Measurements from ENCODE around the gene SHCBP1L.
"Not testable (repeated sequence)": the region's sequence is repeated elsewhere in the genome, so short reads cannot be mapped to it uniquely, and the experiment has no call there.

The SHCBP1L gene

DNA sequence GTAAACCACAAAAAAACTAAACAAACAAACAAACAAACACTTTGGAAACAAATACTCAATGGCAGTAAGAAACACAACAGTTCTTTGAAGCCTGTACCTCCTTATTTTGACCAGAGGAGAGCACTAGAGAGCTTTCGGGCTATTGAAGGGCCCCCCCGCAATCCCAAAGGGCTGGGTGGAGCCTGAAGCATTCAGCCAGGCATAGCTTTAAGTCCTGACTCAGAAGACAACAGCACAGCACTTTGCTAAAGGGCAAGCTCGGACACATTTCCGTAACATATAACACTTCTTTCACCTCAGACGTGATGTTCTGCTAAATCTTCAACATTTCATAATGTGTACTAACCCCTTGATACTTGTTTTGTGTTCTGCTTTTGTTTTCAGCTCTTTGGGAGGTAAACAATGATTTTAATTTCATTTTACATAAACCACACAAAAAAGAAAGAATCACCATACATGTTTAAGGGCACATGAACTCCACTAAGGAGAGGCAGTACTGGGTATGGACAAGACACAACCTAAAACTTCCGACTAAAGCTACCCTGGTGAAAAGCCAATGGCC, 9.7 kb upstream of the SHCBP1L start:
- peak; percentile 88 to 91 (median 90) for DNase-seq

DNA sequence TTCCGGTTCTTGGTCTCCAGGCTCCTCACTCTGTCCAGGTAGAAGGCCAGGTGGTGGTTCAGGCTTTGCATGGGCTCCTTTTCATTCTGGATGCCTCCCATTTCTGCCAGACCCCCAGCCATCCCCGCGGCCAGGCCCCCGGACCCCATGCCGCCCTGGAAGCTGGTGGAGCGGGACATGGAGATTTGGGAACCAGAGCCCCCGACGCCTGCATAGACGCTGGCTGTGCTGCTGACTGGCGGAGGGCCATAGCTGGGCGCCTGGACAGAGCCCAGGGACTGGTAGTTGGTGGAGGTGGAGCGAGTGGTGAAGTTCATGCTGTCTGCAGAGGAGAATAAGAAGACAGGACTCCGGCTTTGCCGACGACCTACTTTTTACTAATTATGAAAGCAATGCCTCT, 7.1 kb upstream of the SHCBP1L start:
- DNase-seq: no peak

DNA sequence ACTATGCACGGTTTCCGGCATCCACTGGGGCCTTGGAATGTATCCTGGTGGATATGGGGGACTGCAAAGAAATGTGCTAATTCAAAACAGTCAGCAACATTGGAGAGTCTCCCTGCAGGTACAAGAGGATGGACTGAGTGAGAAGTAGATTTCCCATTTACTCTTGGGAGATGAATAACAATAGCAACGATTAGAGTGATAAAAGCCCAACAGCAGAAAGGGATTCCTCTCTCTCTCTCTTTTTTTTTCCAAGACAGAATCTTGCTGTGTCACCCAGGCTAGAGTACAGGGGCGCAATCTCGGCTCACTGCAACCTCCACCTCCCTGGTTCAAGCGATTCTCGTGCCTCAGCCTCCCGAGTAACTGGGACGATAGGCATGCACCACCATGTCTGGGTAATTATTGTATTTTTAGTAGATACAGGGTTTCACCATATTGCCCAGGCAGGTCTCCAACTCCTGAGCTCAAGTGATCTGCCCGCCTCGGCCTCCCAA, 5.0 kb upstream of the SHCBP1L start:
- DNase-seq: no peak

DNA sequence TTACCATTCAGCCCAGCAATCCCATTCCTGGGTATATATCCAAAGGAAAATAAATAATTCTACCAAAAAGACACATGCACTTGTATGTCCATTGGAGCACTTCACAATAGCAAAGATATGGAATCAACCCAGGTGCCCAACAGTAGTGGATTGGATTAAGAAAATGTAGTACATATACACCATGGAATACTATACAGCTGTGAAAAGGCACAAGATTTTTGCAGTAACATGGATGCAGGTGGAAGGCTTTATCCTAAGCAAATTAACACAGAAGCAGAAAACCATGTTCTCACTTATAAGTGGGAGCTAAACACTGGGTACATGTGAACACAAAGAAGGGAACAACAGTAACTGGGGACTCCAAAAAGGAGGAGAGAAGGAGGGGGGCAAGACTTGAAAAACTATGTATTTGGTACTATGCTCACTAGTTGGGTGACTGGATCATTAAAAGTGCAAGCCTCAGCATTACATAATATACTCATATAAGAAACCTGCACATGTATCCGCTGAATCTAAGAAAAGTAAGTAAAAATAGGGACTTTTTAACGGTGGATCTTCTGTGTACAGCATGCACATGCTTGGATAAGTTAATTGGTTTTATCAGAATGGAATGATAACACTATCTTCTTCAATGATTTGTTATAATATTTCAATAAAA, 3.9 kb upstream of the SHCBP1L start:
- no peak for DNase-seq

DNA sequence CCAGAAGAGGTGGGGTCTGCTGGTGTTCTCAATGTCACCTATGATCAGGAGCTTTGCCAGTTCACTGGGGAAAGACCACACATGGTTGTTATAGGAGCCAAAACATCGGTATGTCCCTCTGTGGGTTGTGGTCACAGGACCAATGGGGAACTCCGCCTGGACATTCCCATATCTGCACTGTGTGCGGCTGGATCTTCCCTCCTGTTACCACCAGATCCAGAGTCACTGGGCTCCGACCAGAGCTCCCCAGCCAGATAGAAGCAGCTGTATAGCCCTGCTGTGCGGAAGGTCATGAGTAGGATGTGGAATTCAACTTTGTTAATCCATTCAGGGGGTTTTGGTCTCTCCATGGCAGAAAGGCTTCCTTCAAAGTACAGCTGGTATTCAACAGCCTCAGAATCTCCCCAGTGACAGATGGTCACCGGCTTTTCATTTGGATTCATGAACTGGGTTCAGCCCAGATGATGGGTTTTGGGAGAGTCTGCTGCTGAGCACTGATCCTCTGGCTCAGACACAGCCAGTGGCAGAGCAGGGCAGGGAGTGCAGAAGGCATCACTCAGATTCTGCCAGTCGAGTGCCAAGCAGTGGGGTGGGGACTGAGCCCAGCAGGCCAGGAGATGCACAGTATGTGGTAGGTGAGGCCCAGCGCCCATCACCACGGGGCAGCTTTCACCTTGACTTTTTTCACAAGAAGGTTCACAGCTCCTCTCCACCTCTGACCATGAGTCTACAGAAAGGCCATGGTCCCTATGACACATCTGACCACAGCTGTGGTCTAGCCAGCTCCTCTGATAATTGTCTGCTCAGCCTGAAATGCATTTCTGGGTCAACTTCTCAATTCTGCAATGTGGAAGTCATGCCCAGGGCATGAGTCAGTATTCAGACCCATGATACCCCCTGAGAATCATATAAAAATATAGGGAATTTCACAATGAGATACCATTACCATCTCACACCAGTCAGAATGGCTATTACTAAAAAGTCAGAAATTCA, 2.9 kb upstream of the SHCBP1L start:
- peak; percentile 80 to 90 (median 87) for DNase-seq

DNA sequence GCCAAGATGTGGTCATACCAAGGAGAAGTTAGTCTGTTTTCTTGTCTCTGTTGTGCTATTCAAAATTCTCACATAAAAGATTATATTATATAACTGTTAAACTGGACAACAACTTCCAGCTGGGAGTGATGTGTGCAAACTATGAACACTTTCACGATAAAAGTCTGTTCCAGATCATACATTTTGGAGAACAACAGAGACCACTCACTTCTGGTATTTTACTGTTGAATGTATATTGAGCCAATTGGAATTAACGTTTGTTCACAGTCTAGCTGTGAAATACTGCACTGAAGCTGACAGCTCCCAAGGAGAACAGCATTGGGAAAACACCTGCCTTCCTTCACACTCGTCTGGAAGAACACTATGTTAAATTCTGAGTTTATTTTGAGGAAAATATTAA, 860 bp upstream of the SHCBP1L start:
- DNase-seq: no peak

DNA sequence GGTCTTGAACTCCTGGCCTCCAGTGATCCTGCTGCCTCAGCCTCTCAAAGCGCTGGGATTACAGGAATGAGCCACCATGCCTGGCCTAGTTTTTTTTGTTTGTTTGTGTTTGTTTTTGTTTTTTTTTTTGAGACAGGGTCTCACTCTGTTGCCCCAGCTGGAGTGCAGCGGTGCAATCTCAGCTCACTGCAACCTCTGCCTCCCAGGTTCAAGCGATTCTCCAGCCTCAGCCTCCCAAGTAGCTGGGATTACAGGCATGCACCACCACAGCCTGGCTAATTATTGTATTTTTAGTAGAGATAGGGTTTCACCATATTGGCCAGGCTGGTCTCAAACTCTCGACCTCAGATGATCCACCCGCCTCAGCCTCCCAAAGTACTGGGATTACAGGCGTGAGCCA, 9.6 kb downstream of the SHCBP1L start:
- not testable (repeated sequence) for DNase-seq

DNA sequence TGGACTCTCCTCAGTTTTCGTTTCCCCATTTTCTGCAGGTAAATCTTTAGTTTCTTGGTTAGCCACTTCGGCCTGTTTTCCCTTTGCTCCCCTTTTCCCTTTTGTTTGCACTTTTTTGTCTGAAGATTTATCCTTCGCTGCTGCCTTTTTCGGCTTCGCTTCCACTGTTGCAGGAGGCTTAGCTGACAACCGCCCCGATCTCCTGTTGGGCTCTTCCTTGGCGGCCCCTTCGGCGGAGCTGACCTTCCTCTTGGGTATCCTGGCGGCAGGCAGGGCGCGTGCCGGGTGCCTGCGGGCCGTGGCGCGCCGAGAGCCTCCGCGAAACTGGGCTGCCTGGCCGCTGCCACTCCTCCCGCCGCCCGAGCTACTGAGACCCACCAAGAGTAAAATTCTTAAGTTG, 10.8 kb downstream of the SHCBP1L start:
- peak in 1 of 3 donors; percentile 14 for DNase-seq

DNA sequence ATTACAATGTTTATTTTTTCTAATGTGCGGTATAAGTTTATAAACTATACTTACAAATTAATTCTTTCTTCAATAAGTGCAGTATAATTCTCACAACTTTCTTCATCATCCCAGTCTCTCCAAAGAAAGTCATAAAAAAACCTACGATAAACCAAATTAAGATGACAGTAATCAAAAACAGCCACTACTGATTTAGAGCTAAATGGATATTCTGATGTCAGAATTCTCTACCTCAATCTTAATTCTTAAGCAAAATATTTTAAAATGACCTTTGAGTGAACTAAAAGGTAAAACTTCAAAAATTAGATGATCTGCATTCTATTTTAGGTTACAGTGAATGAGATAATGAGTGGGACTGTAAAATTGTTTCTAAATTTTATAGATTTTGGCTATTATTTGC, 13.6 kb downstream of the SHCBP1L start:
- DNase-seq: no peak

DNA sequence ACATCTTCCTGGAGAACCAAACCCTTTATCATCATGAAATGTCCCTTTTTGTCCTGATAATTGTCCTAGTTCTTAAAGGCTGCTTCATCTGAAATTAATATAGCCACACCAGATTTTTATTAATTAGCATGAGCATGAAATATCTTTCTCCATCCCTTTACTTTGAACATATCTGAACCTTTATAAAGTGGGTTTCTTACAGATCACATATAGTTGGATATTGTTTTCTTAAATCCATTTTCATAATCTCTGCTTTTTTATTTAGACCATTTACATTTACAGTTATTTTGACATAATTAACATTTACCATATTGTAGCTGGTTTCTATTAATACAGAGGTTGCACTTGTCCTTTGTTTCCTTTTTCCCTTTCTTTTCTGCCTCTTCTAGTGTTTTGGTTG, 17.2 kb downstream of the SHCBP1L start:
- no peak for DNase-seq

DNA sequence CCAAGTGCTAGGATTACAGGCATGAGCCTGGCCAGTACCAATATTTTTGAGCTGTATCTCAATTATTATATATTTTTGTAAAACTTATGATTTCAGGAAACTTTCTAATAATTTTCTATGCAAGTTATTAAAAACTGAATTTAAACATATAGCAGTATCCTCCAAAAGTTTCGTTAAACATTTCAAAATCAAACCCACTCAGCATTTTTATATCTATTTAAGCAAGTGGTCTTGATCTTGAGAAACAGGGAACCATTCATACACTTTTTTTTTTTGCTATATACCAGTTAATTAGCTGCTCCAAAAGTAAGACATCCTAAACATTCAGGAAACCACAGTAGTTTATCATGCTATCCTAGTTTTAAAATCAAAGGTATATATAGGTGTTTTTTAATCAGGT, 22.0 kb downstream of the SHCBP1L start:
- DNase-seq: no peak

DNA sequence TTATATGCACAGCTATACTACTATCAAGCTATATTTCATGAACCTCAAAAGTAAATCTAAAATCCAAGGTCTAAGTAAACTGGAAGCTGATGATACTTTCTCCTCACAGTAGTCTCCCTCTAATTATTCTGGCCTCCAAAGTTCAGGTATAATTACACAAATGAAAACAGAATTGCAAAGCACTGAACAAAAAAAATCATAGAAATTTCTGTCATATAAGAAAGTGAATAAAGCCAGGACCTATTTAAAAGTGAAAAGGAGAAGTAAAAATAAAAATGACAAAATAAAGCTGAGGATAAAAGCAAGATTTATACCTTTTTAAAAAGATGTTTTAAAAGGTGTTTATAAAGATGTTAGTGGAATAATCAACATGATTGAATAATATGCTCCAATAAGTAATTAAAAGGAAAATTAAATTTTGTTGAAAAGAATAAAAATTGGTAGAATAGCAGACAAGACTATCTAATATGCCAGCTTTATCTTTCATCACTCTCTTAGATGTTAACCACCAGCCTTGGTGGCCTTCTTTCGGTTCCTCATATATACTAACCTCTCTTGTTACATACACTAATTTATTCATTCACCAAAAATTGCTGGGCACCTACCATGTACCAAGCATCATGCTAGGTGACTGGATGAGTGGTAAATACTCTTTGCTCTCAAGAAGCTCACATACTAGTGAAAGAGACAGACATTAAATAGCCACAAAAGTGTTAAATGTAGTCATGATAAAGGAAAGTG, 25.1 kb downstream of the SHCBP1L start:
- DNase-seq: no peak

DNA sequence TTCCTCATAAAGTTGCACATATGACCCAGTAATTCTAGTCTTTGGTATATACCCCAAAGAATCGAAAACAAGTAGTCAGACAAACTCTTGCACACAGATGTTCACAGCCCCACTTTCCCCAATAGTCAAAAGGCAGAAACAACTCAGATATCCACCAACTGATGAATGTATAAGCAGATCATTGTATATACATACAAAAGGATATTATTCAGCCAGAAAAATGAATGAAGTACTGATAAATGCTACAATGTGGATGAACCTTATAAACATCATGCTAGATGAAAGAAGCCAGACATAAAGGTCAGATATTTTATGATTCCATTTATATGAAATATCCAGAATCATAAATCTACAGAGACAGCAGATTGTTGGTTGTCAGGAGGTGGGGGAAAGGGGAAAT, 27.3 kb downstream of the SHCBP1L start:
- DNase-seq: no peak

DNA sequence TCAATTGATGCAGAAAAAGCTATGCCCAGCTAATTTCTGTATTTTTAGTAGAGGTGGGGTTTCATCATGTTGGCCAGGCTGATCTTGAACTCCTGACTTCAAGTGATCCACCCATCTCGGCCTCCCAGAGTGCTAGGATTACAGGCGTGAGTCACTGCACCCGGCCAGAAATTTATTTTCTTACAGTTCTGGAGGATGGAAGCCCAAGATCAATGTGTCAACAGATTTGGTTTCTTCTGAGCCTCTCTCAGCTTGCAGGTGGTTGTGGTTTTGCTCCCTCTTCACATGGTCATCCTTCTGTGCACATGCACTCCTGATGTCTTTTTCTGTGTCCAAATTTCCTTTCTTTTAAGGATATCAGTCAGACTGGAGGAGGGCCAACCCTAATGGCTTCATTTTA, 35.6 kb downstream of the SHCBP1L start:
- DNase-seq: no peak

DNA sequence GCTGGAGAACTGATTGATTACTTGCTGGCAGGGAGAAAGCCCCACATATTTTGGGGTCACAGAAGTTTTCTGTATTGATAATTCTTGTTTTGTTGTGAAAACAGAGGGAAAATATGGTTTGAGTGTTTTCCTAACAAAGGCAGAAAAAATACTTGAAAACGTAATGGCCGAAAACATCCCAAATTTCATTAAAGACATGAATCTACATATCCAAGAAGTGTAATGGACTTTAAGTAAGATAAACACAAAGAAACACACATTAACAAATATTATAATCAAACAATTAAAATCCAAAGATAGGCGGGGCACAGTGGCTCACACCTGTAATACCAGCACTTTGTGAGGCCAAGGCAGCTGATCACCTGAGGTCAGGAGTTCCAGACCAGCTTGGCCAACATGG, 39.6 kb downstream of the SHCBP1L start:
- DNase-seq: no peak

DNA sequence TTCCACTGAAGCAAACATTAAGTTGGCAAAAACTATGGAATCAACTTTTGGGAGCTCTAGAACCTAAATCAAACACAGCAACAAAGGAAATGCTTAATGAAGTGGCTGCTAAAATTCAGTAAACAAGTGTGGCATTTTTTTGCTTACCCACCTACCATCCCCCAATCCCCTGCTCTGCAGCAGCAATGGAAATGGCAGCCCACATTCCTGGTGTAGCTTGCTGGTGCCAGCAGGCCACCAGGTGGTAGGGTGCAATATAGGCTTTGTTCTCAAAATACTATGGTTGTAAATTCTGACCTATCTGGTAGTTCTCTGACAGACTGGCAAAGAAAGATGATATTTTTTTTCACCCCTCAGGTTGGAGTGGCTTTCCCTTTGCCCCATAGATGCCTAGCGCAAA, 42.8 kb downstream of the SHCBP1L start:
- DNase-seq: no peak

DNA sequence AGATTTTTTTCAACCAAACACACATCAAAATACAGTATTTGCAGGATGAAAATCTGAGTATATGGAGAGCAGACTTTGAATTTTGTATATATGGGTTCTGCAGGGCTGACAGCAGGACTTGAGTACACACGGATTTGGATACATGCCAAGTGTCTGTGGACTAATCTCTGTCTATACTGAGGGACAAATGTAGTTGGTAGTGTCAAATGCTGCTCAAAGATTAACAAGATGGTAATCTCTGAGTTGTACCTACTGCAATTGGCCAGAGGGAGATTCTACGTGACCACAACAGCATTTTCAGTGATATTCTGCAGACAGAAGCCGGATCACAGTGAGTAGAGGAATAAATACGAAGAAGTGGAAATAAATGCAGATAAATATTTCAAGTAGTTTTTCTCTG, 43.4 kb downstream of the SHCBP1L start:
- no peak for DNase-seq

DNA sequence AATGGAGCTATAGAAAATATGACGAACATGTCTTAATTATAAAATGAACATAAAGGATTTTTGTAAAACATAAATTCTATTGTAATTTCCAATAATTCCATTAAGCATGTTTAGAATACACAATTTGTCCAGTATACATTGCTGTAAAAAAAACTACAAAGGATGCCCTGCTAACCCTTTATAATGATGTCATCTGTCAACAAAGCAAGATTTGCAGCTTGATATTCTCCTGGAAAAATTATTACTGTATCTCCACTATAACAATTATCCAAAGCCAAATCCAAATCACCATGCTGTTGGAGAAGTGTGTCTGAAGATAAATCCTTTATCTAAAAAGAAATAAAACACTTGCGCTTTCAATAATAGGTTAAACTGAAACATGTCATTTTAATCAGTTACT, 47.6 kb downstream of the SHCBP1L start:
- DNase-seq: no peak

DNA sequence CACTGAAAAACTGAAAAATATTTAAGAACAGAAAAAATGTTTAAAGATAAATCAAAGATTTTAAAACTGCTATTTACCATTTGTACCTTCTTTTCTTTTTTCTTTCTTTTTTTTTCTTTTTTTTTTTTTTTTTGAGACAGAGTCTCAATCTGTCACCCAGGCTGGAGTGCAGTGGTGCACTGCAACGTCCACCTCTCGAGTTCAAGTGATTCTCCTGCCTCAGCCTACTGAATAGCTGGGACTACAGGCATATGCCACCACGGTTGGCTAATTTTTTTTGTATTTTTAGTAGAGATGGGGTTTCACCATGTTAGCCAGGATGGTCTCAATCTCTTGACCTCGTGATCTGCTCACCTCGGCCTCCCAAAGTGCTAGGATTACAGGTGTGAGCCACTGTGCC, 51.0 kb downstream of the SHCBP1L start:
- not testable (repeated sequence) for DNase-seq

DNA sequence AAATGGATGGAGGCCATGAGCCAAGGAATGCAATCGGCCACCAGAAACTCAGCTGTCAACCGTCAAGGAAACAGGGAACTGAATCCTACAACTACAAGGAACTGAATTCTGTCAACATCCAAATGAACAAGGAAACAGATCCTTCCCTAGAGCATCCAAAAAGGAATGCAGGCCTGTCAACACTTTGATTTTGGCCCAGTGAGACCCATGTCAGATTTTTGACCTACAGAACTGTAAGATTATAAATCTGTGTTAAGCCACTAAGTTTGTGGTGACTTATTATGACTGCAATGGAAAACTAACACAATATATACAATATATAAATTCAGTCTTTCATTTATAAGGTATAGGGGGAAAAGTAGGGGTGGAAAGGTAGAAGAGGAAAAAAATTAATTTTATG, 55.3 kb downstream of the SHCBP1L start:
- DNase-seq: no peak

DNA sequence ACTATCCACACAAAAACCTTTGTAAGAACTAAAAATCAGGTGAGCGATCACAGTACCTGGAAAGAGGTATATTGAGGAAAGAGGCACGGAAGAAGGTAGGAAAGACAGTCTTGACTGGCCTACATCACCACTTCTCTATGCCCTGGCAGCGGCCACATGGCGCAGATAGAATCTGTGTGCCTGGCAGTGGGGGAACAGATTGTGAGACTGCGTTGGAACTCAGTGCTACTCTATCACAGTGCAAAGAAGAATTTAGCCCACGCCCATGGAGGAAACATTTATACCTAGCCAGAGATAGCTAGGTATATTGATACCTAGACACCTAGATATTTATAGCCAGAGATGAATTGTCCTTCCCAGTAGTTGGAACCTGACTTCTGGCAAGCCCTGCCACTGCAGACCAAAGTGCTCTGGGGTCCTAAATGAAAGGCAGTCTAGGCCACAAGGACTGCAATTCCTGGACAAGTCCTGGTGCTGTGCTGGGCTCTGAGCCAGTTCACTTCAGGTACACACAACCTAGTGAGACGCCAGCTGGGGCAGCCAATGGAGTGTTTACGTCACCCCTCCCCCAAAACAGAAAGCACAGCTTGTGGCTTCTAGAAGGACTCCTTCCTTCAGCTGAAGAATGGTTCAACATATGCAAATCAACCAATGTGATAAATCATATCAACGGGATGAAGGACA, 61.9 kb downstream of the SHCBP1L start:
- DNase-seq: no peak

DNA sequence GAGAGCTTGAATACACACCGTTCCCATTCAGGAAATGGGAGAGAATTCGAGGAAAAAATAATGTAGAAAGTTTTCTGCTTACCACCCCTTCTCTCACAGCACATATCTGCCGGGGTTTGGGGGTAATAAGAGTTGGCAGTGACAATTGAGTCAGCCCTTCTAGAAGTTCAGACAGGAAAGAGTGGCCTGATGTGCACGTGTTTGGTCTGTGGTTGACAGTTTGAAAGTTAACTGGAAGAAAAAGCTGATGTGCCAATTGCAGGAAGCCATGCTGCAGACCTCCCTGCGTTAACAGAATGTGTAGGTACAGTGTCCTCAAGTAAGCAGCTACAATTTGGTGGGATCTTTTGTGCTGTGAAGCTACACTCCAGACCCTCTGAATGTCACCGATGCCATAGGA, 63.0 kb downstream of the SHCBP1L start:
- DNase-seq: no peak
